Neuronal stem cell (in vitro differentiated cells): ENCODE results near the gene SERTM2.

ENCODE experiments used
- DNase-seq: peaks from one replicate; pipeline ENCODE4 v3.0.0-alpha.2; 2013; ENCODE audit warnings: low spot score
- H2AFZ ChIP-seq: one replicate; pipeline ENCODE4 v1.6.1; 2013; ENCODE audit warnings: mild to moderate bottlenecking, low read length, inconsistent platforms
- H2AK5ac ChIP-seq: 2 replicates; pipeline ENCODE4 v1.6.1; 2013; ENCODE audit warnings: low read depth, mild to moderate bottlenecking, inconsistent platforms, low read length, moderate library complexity, mixed read lengths
- H2BK120ac ChIP-seq: 2 replicates; pipeline ENCODE4 v1.6.1; 2013; ENCODE audit warnings: low read depth, mild to moderate bottlenecking, inconsistent platforms, low read length, moderate library complexity, mixed read lengths
- H2BK12ac ChIP-seq: one replicate; pipeline ENCODE4 v1.6.1; 2013; ENCODE audit warnings: low read length, inconsistent platforms
- H2BK15ac ChIP-seq: 2 replicates; pipeline ENCODE4 v1.6.1; 2013; ENCODE audit warnings: mild to moderate bottlenecking, low read length, inconsistent platforms, mixed read lengths
- H2BK5ac ChIP-seq: one replicate; pipeline ENCODE4 v1.6.1; 2013; ENCODE audit warnings: inconsistent platforms, mild to moderate bottlenecking, low read length, moderate library complexity
- H3K14ac ChIP-seq: one replicate; pipeline ENCODE4 v1.6.1; 2013; ENCODE audit warnings: low read length, inconsistent platforms
- H3K18ac ChIP-seq: 2 replicates; pipeline ENCODE4 v1.6.1; 2013; ENCODE audit warnings: low read length, inconsistent platforms
- H3K23ac ChIP-seq: 2 replicates; pipeline ENCODE4 v1.6.1; 2013; ENCODE audit warnings: low read depth, mild to moderate bottlenecking, mixed read lengths, low read length, inconsistent platforms; ENCODE audit not compliant: poor library complexity
- H3K27ac ChIP-seq: replicated peaks from 3 replicates; pipeline ENCODE4 v1.5.1; 2013; ENCODE audit warnings: low read length, inconsistent platforms
- H3K27me3 ChIP-seq, 3 experiments: 2 replicates each; pipeline ENCODE4 v1.6.1; 2013; ENCODE audit warnings: low read length in 3 of 3, mild to moderate bottlenecking in 2 of 3, inconsistent platforms in 1 of 3, low read depth in 1 of 3, mixed read lengths in 1 of 3, moderate library complexity in 1 of 3; ENCODE audit not compliant: control insufficient read depth in 3 of 3, insufficient read depth in 3 of 3
- H3K36me3 ChIP-seq, 2 donors: replicated peaks in 1 of 2; 2 replicates each; pipeline ENCODE4 v1.6.1; 2013; ENCODE audit warnings: low read length in 2 of 2; ENCODE audit not compliant: control insufficient read depth in 2 of 2, insufficient read depth in 2 of 2
- H3K4ac ChIP-seq: 2 replicates; pipeline ENCODE4 v1.6.1; 2013; ENCODE audit warnings: inconsistent platforms, mild to moderate bottlenecking, low read length, moderate library complexity
- H3K4me1 ChIP-seq, 2 donors: 1 replicate in 1 of 2; 2 replicates in 1 of 2; pipeline ENCODE4 v1.6.1; 2013; ENCODE audit warnings: low read length in 2 of 2, low read depth in 1 of 2; ENCODE audit not compliant: control insufficient read depth in 2 of 2, insufficient read depth in 1 of 2
- H3K4me2 ChIP-seq: one replicate; pipeline ENCODE4 v1.6.1; 2013; ENCODE audit warnings: mild to moderate bottlenecking, low read length, inconsistent platforms; ENCODE audit not compliant: insufficient read depth, poor library complexity, severe bottlenecking
- H3K4me3 ChIP-seq, 2 donors: 2 replicates each; pipeline ENCODE4 v1.5.1; 2013; ENCODE audit warnings: low read length in 2 of 2, mild to moderate bottlenecking in 2 of 2, inconsistent platforms in 1 of 2, moderate library complexity in 1 of 2
- H3K79me1 ChIP-seq: one replicate; pipeline ENCODE4 v1.6.1; 2013; ENCODE audit warnings: low read depth, mild to moderate bottlenecking, inconsistent platforms, low read length, moderate library complexity
- H3K9ac ChIP-seq: one replicate; pipeline ENCODE4 v1.6.1; 2013; ENCODE audit warnings: mild to moderate bottlenecking, low read depth, low read length, inconsistent platforms; ENCODE audit not compliant: poor library complexity
- H3K9me3 ChIP-seq, 2 donors: replicated peaks in 1 of 2; 2 replicates each; pipeline versions ENCODE3 to v1.6.1; 2013; ENCODE audit warnings: low read length in 2 of 2, mild to moderate bottlenecking in 2 of 2, inconsistent platforms in 1 of 2, low read depth in 1 of 2, mixed read lengths in 1 of 2, moderate library complexity in 1 of 2; ENCODE audit not compliant: control insufficient read depth in 2 of 2, insufficient read depth in 1 of 2
- H4K8ac ChIP-seq: one replicate; pipeline ENCODE4 v1.6.1; 2013; ENCODE audit warnings: low read depth, mild to moderate bottlenecking, inconsistent platforms, low read length, moderate library complexity
- H4K91ac ChIP-seq: one replicate; pipeline ENCODE4 v1.6.1; 2013; ENCODE audit warnings: low read length, low read depth, mild to moderate bottlenecking, inconsistent platforms; ENCODE audit not compliant: poor library complexity
- WGBS, 2 donors: extraction: QIAGEN DNeasy Blood & Tissue Kit; methylation state at CpG; one replicate each; pipeline ENCODE4 v1.1.7; 2013; ENCODE audit warnings: missing lambda C conversion rate in 2 of 2, mixed read lengths in 1 of 2; ENCODE audit not compliant: insufficient read length in 2 of 2, insufficient replicate concordance in 1 of 2; ENCODE audit errors: extremely low coverage in 2 of 2; 5-methylcytosine and 5-hydroxymethylcytosine counted together

SERTM2 gene

DNA sequence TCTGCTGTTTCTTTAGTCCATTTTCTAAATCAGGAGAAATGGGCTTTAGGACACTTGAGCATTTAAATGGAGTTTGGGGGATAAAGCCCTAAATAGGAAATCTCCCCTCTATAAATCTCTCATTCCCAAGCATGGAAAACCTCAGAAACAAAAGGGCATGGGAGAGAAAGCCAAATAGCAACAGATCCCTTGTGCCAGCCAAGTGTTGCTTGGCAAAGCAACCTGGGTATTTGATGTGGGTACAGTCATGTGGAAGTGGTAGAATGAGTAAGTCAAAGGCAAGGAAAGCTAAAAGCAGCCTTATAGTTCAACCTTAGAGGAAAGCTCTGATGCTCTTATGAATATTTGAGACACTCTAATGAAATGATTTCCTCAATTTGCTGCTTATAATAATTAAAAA lies 29.5 kb upstream of the SERTM2 start:
- H2BK120ac ChIP-seq, result no peak overlapping the region
- no peak overlapping the region for H3K14ac ChIP-seq
- no peaks in the 10 kb centered on the region for H3K36me3 ChIP-seq
- no peak overlapping the region for H3K27ac ChIP-seq
- no peak overlapping the region for H3K4me3 ChIP-seq
- no peak overlapping the region for H4K91ac ChIP-seq
- no peak overlapping the region for H2AFZ ChIP-seq
- H3K23ac ChIP-seq, result no peak overlapping the region
- H3K18ac ChIP-seq, result no peak overlapping the region
- no peaks in the 10 kb centered on the region for H3K9me3 ChIP-seq
- no peak overlapping the region for H4K8ac ChIP-seq
- DNase-seq, result no peak
- H2BK12ac ChIP-seq, result no peak overlapping the region
- no peak overlapping the region for H2BK5ac ChIP-seq
- H2BK15ac ChIP-seq, result no peak overlapping the region
- H3K9ac ChIP-seq, result no peak overlapping the region
- H3K79me1 ChIP-seq, result no peaks in the 10 kb centered on the region
- peaks cover 0 to 4% (median 0%) of the 10 kb centered on the region in 3 experiments for H3K27me3 ChIP-seq
- no peaks in the 10 kb centered on the region for H3K4me1 ChIP-seq
- H3K4ac ChIP-seq, result no peak overlapping the region
- H2AK5ac ChIP-seq, result no peak overlapping the region
- H3K4me2 ChIP-seq, result no peak overlapping the region

DNA sequence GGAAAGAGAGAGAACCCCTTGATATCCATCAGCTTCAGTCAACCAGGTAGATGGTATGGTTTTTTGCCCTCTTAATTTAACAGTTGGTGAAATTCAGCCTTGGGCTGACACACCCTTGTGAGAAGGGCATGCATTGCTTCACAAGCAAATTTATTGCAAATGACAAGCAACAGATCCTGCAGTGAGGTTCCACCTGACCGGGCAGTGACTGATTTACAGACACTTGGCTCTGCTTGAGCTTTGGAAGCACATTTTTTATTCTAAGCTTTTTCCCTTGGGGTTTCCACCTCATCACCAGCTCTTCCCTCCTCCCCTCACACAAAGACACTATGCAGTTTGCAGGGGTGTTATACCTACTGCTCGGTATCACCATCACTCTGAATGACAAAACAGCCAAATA lies 28.3 kb upstream of the SERTM2 start:
- Histone ChIP-seq H3K27ac (no peak overlapping the region), H2BK5ac (no peak overlapping the region), H3K79me1 (no peaks in the 10 kb centered on the region), H3K9ac (no peak overlapping the region), H3K9me3 (no peaks in the 10 kb centered on the region), H3K4me3 (no peak overlapping the region), H3K36me3 (no peaks in the 10 kb centered on the region), H2AK5ac (no peak overlapping the region), H4K8ac (no peak overlapping the region), H3K18ac (no peak overlapping the region), H2BK15ac (no peak overlapping the region), H3K4me2 (no peak overlapping the region), H3K23ac (no peak overlapping the region), H3K27me3 (peaks cover 0 to 6% (median 0%) of the 10 kb centered on the region in 3 experiments), H3K4me1 (no peaks in the 10 kb centered on the region), H2AFZ (no peak overlapping the region), H3K14ac (no peak overlapping the region), H4K91ac (no peak overlapping the region), H2BK120ac (no peak overlapping the region), H3K4ac (no peak overlapping the region), H2BK12ac (no peak overlapping the region)
- WGBS, 2 donors, result no CpG with 5 or more reads among the region's 2 CpGs
- DNase-seq, result no peak

DNA sequence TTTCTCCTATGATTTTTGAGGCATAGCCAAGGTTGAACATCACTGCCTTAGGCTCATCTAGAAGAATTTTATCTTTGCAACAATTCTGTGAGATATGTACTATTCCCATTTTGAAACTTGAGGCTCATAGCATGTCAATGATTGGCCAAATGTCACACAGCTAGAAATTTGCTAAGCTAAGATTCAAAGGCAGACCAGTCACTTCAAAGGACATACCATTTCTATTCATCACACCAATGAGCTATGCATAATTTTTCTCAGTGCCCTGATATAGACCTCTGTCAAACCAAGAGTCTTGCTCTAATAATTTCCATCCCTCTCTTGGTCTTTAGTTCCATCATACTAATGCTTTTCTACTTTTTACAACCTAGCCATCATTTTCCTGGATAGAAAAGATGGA lies 27.6 kb upstream of the SERTM2 start:
- Histone ChIP-seq H3K14ac (no peak overlapping the region), H3K4ac (no peak overlapping the region), H4K91ac (no peak overlapping the region), H3K4me3 (no peak overlapping the region), H2AK5ac (no peak overlapping the region), H3K27ac (no peak overlapping the region), H4K8ac (no peak overlapping the region), H3K18ac (no peak overlapping the region), H3K4me2 (no peak overlapping the region), H3K9me3 (no peaks in the 10 kb centered on the region), H3K79me1 (no peaks in the 10 kb centered on the region), H3K23ac (no peak overlapping the region), H2BK120ac (no peak overlapping the region), H2BK15ac (no peak overlapping the region), H3K9ac (no peak overlapping the region), H2BK5ac (no peak overlapping the region), H3K27me3 (peaks cover 0 to 6% (median 0%) of the 10 kb centered on the region in 3 experiments), H3K4me1 (no peaks in the 10 kb centered on the region), H2AFZ (no peak overlapping the region), H3K36me3 (no peaks in the 10 kb centered on the region), H2BK12ac (no peak overlapping the region)
- DNase-seq, result no peak

DNA sequence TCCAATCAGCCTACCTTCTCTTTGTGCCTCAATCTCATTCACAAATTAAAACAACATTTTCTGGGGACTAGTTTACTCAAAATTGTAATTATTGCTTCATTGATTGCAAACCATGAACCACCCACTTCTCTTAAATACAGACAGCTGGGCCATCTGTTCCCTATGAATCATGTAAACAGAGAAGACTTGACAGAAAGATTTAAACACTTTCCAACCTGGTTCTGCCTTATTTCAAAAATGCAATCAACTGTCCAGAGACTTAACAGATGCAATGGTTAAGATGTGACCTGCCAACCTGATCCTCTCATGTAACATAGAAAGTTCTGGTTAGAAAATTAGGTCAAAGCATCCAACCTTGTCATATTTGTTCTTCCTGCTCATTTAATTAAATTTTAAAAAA lies 20.8 kb upstream of the SERTM2 start:
- H3K79me1 ChIP-seq, result no peaks in the 10 kb centered on the region
- H2BK12ac ChIP-seq, result no peak overlapping the region
- H3K27me3 ChIP-seq, result peaks cover 0 to 4% (median 0%) of the 10 kb centered on the region in 3 experiments
- no peak overlapping the region for H3K4ac ChIP-seq
- no peak overlapping the region for H2AK5ac ChIP-seq
- no peak overlapping the region for H2BK5ac ChIP-seq
- no peak overlapping the region for H4K91ac ChIP-seq
- H2BK120ac ChIP-seq, result no peak overlapping the region
- no peak overlapping the region for H3K9ac ChIP-seq
- H3K14ac ChIP-seq, result no peak overlapping the region
- no peak overlapping the region for H2AFZ ChIP-seq
- no peak overlapping the region for H3K27ac ChIP-seq
- no peak overlapping the region for H3K23ac ChIP-seq
- no peaks in the 10 kb centered on the region for H3K4me1 ChIP-seq
- H2BK15ac ChIP-seq, result no peak overlapping the region
- no peaks in the 10 kb centered on the region for H3K9me3 ChIP-seq
- no peak for DNase-seq
- H3K4me2 ChIP-seq, result no peak overlapping the region
- no peak overlapping the region for H3K4me3 ChIP-seq
- H3K36me3 ChIP-seq, result no peaks in the 10 kb centered on the region
- H3K18ac ChIP-seq, result no peak overlapping the region
- H4K8ac ChIP-seq, result no peak overlapping the region
